Kidney tubule cell (primary cell): ENCODE results near the gene SURF4.
"Not testable (repeated sequence)": the region's sequence is repeated elsewhere in the genome, so short reads cannot be mapped to it uniquely, and the experiment has no call there.

Experiments
- DNase-seq: peaks from one replicate; pipeline ENCODE4 v3.0.0-alpha.2; 2018; ENCODE audit warnings: low spot score

SURF4 gene

DNA sequence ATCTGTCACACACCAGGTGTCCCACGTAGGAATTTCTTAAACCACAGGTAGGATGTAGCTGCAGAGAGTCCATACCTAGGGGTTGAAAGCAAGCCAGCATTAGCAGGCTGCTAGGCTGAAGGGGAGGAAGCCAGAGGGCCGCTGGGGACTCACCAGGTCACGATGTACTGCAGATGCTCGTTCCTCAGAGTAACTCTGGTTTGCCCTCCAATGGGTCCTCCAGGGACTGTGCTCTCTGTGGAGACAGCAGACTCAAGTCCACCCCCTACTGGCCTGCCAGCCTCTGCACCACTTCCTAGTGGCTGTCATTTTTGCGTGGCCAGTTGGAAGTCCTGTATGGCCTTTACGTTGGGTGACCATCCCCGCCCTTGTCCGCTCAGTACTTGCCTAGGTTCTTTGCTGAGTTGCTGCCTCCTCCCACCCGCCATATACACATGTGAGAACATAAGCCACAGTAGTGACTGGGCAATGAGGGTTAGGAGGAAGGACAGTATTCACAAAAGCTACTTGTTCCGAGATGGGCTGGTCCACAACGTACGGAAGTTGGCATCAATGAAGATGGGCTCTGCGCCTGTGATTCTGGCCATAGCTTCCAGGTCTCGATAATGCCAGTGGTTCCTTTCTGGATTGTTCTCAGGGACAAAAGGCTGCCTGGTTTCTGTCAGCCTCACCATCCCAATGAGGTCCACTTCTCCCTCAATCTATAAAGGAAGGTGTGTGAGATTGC is 23.8 kb downstream of the SURF4 start:
- peak; percentile 67 for DNase-seq

DNA sequence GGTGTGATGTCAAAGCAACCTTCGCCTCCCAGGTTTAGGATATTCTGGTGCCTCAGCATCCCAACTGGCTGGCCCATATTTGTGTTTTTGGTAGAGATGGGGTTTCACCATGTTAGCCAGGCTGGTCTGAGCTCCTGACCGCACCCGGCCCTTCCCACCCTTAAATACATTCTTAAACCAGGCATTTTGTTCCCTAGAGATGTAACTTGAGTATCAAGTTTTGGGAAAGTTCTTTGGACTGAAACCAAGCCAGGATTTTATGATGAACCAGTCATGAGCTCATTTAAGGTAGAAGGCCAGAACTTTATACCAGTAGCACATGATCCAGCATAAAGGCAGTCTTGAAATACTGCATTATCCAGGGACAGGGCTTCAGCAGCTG is 24.3 kb downstream of the SURF4 start:
- no peak for DNase-seq

DNA sequence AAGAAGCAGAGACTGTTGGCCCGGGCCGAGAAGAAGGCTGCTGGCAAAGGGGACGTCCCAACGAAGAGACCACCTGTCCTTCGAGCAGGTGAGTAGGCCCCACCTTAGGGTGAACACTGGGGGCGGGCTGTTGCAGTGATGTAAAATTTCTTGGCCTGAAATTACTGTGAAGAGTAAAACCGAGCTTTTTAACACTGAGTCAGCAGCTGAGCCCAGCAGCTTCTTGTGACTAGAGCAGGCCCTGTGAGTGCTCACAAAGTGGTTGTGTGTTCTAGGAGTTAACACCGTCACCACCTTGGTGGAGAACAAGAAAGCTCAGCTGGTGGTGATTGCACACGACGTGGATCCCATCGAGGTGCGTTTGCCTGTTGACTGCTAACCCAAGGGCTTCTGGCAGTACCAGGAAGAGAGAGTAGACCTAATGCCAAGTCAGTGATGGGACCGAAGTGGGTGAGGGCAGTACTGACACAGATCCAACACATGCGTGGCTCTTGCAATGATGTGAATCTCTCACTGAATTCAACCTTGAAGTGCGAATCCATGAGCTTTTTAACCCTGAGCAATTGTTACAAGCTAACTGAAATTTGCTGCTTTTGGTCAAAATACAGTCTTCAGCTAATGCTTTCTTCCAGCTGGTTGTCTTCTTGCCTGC is 25.8 kb downstream of the SURF4 start:
- no peak for DNase-seq

DNA sequence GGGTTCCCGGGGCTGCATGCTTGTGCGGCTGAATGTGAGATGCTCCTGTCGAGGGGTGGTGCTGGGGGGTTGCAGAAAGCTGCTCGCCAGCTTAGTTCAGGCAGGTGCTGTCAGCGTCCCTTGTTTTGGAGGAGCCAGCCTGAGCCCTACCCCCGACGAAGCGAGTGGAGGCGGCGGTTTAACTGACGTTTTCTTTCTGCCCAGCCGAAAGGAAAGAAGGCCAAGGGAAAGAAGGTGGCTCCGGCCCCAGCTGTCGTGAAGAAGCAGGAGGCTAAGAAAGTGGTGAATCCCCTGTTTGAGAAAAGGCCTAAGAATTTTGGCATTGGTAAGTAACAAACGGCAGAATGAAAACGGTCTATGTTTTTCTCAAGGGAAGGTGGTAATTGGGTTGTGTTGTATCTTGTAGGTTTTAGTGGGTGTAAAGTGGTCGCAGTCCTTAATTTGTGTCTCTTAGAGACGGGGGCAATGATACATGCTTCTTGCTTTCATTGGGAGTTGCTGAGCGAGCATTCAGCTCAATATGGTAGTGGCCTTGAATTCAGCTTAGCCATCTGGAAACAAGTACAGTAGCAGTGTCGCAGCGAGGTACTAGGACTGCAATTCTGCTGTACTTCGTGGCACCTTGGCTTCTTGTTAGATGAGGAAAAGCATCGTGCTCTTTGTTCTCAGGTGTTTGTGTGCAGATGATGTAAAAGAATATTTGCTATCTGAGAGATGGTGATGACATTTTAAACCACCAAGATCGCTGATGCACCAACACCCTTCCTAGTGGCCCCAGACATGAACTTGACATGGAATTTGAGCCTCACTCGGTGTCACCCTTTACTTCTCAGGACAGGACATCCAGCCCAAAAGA is 26.9 kb downstream of the SURF4 start:
- DNase-seq: no peak

DNA sequence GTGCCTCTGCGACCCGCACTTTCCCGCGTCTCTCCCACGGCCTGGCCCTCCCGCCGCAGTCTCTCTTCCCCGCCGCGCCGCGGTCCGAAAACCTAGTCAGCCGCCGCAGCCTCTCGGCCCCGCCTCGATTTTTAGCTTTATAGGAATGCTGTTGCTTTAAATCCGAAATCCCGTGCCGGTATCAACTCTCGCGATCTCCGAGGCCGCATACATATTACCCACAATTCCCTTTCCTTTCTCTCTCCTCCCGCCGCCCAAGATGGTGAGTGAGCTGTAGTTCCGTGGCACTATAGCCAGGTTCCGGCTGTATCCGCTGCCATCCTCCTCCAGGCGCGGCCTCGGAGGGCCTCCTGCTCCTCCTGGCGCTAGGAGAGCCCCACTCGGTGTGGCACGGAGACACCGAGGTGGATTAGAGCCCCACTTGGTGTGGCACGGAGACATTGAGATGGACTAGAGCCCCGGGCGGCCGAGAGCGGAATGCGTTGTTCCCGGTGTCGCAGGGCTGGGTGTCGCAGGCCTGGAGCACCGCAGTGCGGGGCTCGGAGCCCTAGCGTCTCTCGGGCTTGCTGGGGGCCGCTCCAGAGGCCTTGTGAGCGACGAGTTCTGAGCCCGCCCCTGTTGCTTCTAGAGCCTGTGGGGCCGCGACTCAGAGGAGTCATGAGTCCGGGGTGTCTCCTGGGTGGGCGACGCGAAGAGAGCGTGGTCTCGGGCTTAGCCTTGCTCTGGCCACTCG is 27.7 kb downstream of the SURF4 start, which contains the start of the genes MED22 and RPL7A:
TSS of gene MED22 (minus strand) at position 147 of the 733 bp plus-strand sequence. CDS start 1,469 bp downstream, outside the sequence.
TSS of gene RPL7A (plus strand) at position 234 of the 733 bp plus-strand sequence. CDS start at position 260, 26 bp downstream.
- DNase-seq: peak; percentile 96

DNA sequence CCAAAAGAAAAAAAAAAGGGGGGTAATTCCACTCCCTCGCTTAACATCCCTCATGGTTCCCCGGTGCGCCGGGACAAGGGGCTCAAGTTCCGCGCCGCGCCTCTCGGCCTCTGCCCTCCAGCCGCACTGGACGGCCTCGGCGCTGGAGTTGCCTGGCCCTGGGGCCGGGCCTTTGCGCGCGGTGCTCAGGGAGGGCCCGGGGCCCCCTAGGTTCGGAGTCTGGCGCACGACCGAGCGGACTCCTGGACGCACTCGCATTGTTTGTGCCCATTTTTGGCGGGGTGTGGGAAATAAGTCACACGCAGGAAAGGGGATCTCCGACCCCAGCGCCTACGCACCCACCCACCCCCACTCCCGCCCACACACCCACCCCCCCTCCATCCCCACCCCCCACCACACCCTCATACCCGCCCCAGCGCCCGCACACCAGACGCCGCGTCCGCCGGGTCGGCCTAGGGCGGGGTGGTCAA is 28.3 kb downstream of the SURF4 start:
- DNase-seq: peak; percentile 38

DNA sequence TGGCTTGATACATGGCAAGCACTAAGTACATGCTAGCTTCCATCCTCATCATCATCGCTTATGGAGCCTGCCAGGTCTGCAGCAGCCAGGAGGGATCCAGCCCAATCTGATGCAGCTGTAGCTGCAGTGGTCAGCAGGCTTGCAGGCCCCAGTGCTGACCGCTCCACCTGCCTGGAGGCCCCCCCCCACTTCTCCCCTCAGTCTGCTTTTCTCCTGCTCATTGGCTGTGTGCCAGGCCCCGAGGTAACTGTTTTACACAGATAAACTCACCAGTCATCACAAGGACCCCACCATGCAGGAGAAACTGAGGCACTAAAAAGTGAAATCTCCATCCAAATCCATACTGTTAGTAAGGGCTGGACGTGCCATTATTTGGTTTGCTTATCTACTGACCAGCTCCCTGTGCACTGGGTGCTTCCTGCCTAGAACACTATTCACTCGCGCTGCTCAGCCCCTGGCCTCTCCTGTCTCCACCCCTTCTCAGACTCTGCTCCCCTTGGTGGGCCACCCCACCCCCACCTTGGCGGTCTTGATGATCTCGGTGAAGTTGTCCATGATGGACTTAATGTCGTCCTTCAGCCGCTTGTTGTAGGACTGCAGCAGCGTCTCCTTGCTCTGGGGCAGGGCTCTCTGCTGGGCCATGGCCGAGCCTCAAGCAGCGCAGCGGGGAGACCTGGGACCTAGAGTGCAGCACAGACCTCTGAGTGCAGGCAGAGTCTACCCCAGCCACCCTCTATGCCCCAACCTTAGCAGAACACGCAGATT is 29.7 kb downstream of the SURF4 start:
- no peak for DNase-seq

DNA sequence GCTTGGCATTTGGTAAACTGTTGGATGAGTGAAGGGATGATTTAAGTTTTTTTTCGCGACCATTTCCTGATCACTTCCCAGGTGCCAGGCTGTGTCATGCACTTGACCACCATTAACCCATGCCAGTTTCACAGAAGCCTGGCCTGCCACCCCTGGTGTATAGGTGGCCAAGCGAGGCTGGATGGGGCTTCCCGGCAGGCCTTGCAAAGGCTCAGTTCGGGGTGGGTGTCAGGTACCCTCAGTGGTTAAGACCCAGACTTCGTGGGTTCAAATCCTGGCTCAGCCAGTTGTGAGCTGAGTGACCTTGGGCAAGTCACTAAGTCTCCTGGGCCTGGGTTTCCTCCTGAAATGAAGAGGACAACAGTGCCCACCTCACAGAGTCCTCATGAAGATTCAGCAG is 30.3 kb downstream of the SURF4 start:
- no peak for DNase-seq

DNA sequence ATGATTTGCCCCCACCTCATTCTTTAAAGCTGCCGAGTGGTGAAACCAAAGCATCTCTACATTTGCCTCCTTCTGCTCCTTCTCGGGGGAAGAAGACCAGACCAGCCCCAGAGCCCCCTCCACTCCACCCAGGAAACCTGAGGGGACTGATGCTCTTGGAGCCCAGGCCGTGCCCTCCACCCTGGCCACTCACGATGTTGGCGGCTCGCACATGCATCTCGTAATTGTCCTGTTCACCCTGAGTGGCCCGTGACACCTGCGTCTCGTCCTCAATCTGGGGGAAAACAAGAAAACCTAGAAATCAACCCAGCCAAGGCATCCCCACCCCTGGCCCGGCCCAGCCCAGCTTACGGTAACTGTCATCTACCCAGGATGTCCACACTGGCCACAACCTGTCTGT is 30.9 kb downstream of the SURF4 start:
- DNase-seq: no peak

DNA sequence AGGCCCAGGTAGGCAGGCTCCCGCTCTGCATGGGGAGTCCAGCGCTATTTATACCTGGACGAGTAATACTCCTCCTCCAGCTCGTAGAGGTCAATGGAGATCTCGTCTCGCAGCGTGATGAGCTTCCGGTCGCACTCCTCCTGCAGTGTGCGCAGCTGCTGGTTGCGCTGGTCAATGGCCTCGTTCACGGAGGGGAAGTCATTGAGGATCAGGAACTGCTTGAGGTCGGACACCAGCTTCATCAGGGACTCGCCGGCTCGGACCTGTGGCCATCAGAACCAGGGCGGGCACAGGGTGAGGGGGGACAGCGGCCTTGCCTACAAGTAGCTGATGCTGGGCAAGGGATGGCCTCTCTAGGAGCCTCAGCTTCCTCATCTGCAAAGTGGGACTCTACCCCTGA is 31.8 kb downstream of the SURF4 start:
- no peak for DNase-seq

DNA sequence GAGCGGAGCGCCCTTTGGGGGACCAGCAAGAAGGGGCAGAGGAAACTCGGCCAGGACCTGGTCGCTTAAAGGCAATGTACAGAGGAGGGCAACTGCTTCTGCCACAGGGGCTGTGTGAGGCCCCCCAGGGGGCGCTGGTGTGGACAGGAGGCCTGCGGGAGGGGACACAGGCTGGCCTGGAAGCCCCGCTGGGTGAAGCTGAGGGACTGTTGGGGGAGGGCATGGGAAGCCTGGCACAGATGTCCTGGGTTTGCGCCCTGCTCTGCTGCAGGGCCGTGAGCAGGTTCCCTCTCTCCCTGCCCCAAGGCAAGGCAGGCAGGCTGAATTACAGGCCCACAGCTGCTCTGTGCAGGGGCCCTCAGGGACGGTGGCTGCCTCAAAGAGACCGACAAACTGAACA is 33.3 kb downstream of the SURF4 start:
- DNase-seq: no peak

DNA sequence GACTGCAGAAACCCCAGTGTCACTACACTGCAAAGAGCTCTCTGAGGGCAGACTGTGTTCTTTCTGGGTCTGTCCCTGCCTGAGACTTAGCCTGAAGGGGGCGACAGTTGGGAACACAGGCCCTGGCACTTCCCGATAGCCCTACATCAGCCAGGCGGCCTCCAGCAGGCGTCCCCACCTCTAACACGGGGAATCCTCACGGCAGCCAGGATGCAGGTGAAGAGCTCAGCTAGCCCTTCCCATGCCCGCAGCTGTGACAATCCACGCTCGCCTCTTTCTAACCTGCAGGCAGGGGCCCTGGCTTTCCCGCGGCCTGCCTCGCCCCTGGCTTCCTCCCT is 33.8 kb downstream of the SURF4 start:
- DNase-seq: no peak

DNA sequence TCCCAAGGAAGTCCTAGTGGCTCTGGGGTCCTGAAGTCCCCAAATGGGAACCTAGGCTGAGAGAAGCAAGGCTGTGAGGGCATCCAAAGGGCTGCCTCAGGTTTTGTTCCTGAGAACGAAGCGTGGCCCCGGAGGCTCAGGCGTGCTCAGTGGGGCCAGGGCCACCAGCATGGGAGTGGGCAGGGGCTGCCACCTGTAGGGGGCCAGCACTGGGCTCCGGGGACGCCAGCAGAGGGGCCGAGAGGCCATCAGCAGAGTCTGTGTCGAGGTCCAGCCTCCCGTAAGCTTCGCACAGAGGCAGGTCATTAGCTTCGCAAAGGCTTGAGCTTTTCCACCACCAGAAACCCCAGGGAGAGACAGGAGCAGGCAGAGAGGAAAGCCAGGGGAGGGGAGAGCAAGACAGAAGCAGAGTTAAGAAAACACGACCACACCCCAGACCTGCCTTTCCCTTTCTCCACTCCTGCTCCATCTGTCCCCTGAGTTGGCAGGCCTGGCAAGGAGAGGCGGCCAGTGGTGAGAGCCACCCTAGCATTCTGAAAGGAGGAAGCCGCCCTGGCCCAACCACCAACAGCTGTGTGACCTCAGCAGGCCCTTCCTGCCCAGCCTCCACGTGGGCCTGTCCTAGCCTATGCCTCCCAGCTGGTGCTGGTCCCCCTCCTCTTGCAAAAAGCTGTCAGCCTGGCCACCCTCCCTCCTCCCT is 34.3 kb downstream of the SURF4 start:
- DNase-seq: no peak

DNA sequence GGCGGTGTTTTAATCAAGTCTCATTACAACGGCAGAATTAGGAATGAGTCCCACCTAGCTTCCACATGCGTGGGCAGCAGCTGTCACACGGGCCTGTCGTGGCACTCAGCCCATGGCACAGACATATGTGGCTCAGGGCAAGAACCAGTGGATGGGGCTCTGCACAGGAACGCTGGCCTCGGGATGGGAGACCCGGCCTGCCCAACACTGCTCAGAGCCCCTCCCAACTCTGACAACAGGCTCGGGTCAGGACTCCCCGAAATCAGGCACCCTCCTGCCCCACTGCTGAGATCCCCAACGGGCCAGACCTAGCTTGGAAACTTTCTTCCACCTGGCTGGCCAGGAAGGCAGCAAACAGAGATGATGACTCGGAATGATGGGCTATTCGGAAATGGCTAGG is 34.9 kb downstream of the SURF4 start:
- DNase-seq: no peak

DNA sequence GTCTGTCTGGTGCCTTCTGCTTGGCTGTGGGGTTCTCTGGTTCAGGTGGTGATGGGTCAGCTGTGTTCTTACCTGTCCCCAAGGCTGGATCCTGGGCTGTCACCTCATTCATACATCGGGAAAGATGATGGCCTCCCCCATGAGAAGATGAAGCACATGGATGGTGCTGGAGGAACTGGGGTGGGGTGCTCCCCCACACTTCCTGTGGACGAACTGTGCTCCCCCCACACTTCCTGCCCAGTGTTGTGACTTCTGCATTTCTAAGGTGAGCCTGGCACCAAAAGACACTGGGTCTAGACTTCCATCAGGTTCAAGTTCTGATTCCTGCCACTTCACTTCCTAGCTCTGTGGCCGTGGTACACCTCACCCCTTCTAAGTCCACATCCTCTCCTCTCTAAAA is 35.6 kb downstream of the SURF4 start:
- DNase-seq: no peak

DNA sequence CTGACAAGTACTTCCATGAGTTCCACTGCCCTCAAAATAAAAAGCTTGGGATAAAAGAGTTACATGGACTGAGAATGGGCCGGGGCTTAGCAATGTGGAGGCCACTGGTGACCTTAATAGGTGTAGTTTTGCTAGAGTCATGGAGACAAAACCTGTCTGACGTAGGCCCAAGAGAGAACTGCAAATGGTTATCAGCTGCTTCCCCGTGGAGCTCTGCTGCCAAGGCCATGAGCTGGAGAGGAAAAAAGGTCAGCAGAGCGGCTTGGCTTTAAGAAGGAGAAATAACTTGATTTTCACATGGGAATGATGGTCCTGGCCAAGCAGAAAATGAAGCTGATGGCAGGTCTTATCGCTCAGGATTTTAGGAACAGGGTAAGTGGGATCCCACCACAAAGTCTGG is 36.2 kb downstream of the SURF4 start:
- no peak for DNase-seq

DNA sequence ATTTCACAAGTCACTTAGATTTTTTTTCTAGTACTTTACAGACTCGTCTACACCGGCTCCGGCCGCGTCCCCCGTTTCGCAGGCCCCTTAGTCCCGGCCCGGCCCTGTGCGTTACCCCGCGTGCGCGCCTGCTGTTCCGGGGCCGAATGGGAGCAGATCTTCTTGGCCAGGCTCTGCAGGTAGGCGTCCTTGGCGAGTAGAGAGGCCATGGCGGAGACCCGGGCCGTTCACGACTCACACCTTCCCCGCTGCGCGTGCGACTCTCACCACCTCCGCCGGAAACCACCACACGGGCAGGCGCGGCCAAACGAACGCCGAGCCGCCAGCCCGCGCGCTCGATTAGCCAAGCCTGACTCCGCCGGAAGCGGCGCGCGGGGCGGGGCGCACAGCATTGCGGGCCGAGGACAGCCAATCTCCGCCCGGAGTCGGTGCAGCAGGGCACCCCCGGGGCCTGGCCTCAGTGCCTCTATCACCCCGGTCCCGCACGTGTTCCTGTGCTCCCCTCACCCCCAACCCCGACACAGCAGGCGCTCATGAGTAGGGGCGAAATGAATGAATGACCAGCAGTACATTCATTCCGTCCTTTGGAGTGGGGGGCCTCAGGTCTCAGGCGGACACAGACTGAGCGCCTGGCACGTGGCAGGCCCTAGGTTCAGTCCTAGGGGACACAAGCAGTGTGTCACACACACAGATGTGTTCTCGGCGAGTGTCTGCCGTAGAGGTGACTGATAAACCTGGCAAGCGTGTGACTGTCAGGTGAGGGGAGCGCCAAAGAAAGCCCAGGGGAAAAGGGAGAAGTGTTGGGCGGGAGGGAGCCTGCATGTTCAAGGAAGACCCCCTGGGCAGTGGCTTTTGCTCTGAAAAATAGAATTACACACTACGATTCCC is 39.7 kb downstream of the SURF4 start, which contains the start of gene SURF6:
TSS of gene SURF6 (minus strand) at position 265 of the 888 bp plus-strand sequence. CDS start at position 209, 56 bp downstream.
- peak; percentile 92 for DNase-seq

DNA sequence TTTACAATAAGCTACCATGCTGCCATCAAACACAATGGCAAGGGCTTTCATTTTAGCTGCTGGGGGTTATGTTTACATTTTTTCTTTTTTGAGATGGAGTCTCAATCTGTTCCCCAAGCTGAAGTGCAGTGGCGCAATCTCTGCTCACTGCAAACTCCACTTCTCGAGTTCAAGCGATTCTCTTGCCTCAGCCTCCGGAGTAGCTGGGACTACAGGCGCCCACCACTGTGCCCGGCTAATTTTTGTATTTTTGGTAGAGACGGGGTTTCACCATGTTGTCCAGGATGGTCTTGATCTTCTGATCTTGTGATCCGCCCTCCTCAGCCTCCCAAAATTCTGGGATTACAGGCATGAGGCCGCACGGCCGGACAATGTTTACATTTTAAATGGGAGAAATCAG is 41.0 kb downstream of the SURF4 start:
- not testable (repeated sequence) for DNase-seq

DNA sequence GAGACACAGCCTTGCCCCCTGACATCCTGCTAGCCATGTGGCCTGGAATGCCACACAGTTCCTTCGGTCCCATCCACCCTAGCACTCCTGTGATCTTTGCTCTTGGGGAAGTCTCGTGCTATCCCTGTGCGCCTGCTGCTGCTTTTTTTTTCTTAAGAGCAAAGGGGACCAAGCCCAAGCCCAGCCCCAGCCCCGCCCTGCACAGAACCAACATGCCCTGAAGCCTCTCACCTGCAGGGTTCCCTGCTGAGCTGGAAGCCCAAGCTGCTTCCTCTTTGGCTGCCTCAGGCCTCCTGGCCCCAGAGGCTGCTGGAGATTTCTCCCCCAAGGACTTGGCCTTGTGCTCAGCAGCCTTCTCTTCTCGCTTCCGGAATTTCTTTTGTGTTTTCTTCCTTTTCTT is 41.7 kb downstream of the SURF4 start:
- DNase-seq: no peak
